IPS DF 4.7 (cell line): ENCODE results near the gene GSK3A.

Source experiments
- DNase-seq: peaks from one replicate; pipeline ENCODE4 v3.0.0-alpha.2; 2013; ENCODE audit warnings: low spot score; ENCODE audit errors: extremely low read depth

GSK3A gene

DNA sequence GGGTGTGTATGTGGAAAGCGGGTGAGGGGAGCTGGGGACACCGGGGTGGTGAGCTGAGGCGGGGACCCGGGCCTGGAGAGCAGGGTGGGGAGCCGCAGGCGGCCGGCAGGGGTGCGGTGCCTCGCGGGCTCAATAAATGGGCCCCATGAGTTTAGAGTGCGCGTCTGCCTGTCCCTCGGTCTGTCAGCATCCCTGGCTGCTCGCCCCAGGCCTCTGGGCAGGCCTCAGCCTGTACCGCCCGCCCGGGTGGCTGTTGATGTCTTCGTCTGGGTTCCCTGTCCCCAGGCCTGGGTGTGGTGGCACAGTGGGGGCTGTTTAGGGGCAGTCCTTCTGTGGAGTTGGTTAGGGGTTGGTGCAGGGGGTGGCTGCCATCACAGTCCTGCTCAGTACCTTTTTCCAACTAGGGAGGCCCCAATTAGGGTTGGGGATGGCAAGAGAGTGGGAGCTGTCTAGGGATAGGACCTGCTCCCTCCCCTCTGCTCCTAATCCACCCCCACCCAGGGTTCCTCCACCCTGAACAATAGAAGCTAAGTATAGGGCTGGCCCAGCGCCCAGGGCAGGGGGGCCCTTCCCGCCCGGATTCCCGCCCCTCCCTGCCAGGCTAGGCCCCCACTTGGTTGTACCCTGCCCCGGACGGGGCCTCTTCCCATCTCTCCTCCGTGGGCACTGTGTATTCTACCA, 38.9 kb upstream of the GSK3A start:
- no peak for DNase-seq

DNA sequence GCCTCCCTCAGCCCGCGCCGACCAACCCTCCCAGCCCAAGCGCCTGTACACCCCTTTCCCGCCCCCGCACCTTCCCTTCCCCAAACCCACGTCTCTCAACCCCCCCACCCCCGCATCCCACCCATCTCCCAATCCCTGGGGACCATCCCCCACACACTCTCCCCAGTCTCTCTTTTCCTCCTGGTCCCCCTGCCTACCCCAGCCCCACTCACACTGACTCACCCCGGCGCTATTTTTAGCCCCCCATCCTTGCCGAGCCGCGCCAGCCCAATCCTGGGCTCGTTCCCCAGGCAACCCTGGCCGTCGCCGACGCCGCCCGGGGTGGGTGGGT, 38.4 kb upstream of the GSK3A start:
- DNase-seq = no peak

DNA sequence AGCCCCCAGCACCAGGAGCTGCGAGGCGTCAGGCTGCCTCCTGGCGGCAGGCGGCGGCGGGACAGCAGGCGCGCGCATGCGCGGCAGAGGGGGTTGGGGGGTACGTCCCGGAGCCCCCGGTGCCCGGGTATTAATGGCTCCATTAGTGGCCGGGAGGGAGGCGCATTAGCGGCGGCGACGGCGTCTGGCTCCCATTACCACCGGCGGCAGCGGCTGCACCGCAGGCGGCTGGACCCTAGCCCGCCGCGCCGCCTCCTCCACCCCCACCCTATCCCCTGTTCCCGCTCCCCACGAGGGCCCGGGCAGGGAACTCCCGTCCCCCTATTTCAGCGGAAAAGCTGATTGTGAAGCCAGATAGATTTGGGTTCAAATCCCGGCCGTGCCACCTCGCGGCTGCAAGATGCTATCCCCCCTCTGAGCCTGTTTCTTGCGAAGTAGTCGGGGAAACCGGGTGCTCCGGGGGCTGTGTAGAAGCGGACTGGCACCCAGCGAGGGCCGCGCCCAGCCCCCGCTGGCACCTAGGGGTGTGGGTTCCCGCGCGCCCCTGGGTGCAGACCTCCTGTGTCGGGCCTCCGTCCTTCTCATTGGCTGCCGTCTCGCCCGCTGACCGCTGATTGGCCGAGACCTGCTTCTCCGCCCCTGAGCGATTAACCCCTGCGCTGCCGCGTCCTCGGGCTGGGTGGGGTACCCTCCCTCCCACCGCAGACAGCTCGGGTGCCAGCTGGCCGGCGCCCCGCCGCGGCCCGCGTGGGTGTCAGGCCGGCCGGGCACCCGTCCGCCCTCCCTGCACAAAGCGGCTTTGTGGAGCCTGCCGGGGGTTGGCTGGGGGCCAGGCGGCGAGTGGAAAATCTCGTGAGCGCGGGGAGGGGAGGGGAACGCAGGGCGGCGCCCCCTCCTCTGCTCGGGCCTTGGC, 37.8 kb upstream of the GSK3A start:
- no peak for DNase-seq

DNA sequence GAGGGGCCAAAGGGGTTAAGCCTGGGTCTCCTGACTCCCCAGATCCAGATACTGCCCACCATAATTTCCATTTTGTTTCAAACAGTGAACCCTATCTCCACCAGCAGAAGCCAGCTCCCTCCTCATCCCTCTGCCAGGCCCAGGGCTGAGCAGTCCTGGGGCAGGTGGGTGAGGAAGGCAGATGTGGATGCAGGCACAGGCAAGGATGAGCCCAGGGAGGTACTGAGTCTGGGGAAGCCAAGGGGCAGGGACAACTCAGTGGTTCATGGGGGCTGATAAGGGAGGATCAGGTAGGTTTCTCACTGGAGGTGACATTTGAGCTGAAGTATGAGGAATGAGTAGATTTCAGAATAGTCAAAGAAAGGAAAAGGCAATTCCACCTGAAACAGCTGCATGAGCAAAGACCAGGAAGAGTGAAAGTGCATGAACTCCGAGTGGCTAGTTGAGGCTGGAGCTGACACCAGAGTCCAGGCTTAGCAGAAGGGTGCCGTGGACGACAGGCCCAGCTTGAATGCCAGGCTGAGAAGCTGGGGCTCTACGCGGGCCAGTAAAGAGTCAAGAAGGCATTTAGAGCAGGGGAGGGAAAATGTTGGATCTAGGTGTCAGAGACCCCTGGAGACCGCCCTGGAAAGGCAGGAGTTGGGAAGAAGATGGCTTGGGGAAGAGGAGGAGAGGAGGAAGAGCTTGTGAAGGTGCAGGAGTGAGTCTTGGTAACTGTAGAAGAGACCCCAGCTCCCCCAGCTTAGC, 36.9 kb upstream of the GSK3A start:
- DNase-seq = no peak

DNA sequence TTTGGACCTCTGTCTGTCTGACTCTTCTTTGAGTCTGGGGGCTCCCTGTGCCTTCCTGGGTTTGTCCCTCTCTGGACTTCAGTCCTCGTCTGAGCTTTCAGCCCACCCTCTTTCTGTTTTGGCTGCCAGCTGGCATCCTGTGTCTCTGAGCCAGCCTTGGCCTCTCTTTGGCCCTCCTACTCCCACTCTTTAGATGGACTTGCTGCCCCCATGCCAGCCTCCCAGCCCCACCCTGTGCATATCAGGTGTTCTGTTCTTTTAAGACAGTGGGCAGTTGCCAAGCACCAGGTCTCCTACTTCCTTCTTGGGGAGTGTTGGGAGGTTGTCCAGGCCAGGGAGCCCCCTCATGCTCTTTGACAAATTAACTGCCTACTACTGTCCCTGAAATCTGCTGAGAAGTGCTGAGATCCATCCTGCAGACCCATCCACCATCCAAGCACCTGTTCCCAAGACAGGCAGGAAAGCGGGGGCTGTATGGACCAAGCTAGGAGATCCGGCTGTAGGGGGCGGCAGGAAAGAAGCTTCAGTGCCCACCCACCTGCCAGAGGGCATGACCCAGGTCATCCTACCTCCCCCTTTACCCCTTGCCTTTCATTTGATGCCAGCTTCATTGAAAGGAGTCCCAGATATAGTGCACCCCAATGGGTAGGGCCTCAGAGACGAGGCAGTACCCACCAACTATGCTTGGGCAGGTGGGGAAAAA, 36.2 kb upstream of the GSK3A start:
- no peak for DNase-seq

DNA sequence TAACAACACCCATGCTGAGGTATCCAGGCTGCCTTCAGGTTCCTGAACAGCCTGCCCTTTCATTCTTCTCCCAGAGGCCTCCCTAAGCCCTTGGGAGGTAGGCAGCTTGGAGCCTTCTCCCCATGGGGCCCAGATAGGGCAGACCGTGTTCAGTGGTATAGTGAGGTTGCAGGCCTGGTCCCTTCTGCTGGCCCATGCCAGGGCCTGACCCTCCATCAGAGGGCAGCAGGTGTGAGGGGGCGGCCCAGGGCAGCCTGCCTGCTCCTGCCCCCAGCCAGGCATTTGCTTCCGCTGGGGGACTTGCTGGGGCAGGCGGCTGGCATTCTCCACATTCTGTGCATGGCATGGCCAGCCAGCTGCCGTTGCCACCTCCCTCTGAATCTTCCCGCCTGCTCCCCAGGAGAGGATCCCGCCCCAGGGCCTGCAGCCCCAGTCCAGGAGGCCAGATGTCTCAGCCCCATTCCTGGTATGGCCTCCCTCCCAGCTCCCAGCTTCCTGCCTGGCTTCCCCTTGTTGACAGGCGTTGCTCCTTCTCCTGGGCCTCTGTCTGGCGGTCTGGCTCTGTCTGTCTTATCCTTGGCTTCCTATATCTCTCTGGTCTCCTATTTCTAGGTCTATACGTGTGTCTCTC, 35.5 kb upstream of the GSK3A start:
- no peak for DNase-seq

DNA sequence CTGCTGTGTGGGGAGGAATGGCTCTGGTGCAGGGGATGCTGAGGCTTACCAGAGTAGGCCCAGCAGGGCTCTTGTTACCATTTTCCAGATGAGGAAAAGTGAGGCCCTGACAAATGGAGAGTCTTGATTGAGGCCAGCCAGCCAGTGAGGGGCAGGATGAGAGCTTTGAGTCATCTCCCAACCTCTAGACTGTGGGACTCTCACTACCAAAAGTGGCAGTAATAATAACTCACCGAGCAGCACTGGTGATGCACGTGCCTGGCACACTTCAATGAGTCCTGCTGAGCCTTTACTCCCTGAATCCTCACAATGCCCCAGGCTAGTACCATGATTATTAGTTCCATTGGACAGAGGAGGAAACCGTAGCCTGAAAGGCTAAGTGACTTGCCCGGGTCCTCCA, 34.4 kb upstream of the GSK3A start:
- DNase-seq = no peak

DNA sequence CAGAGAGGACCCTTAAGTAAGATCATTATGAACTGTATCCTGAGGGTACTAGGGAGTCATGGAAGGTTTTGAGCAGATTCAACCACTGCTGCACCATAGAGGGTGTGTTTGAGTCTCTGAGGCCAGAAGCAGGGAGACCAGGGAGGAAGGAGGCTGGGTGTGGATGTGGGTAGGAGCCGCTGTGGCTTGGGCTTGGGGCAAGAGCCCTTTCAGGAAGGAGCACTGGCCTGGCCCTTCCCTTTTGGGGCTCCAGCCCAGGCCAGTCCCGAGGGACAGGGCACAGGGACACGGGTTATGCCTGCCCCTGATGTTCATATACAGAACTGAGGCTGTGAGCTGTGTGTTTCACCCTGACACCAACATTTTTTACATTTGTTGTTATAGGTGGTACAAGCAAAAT, 33.9 kb upstream of the GSK3A start:
- DNase-seq = no peak

DNA sequence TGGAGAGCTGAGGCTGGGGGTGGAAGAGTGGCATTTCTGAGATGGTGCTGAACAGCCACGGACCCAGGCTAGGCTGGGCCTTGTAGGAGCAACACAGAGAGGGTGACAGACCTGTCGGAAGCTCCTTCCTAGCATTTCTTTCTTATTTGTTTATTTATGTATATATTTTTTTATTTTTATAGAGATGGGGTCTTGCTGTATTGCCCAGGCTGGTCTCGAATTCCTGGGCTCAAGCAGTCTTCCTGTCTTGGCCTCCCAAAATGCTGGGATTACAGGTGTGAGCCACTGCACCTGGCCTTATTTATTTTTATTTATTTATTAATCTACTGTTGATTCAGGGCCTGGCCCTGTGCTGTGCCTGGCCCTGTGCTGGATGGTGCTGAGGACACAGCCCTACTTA, 33.1 kb upstream of the GSK3A start:
- no peak for DNase-seq

DNA sequence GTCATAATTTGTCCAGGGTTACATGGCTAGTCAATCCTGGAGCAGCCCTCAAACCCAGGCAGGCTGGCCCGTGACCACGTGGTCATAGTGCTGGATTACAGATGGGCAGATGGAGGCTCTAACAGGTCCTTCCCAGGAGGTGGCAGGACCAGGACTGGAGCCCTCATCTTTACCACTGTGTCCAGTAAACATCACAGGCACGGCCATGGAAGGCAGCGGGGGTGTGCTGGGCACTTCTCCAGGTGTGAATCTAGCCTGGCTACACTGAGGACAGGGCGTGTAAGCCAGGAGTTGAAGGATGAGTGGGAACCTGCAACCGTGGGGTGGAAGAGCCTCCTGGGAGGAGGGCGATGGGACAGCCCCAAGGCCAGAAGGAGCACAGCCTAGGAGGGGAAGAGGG, 32.7 kb upstream of the GSK3A start:
- no peak for DNase-seq

DNA sequence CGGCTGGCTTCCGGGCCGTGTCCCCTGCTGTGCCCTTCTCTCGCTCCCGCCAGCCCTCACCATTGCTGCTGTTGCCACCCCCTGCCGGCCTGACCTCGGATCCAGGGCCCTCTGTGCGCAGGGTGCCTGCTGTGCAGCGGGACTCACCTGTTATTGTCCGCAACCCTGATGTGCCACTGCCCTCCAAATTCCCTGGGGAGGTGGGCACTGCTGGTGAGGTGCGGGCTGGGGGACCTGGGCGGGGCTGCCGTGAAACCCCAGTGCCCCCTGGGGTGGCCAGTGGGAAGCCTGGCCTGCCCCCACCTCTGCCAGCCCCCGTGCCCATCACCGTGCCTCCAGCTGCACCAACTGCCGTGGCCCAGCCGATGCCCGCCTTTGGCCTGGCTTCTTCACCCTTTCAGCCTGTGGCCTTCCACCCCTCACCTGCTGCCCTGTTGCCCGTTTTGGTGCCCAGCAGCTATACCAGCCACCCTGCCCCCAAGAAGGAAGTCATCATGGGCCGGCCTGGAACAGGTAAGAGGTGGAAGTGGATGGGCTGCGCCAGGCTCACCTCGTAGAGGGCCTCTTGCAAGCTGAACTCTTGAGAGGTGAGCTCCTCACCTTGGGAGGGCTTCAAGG, 31.8 kb upstream of the GSK3A start:
- DNase-seq = no peak

DNA sequence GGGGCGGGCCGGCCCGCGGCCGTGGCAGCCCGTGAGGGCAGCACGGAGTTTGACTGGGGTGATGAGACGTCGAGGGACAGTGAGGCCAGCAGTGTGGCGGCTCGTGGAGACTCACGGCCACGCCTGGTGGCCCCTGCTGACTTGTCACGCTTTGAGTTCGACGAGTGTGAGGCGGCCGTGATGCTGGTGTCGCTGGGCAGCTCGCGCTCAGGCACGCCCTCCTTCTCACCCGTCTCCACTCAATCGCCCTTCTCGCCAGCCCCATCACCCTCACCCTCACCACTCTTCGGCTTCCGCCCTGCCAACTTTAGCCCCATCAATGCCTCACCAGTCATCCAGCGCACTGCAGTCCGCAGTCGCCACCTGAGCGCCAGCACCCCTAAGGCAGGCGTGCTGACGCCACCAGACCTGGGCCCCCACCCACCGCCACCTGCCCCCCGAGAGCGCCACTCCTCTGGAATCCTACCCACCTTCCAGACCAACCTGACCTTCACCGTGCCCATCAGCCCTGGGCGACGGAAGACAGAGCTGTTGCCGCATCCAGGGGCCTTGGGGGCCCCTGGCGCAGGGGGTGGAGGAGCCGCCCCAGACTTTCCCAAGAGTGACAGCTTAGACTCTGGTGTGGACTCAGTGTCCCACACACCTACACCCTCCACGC, 31.1 kb upstream of the GSK3A start:
- no peak for DNase-seq

DNA sequence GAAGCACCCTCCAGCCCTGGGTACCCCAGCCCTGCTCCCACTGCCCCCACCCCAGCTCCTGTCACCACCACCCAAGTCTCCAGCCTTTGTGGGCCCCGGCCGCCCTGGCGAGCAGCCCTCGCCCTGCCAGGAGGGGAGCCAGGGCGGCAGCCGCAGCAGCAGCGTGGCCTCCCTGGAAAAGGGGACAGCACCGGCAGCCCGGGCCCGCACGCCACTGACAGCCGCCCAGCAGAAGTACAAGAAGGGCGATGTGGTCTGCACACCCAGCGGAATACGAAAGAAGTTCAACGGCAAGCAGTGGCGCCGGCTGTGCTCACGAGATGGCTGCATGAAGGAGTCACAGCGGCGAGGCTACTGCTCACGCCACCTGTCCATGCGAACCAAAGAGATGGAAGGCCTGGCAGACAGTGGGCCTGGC, 30.6 kb upstream of the GSK3A start:
- DNase-seq = no peak

DNA sequence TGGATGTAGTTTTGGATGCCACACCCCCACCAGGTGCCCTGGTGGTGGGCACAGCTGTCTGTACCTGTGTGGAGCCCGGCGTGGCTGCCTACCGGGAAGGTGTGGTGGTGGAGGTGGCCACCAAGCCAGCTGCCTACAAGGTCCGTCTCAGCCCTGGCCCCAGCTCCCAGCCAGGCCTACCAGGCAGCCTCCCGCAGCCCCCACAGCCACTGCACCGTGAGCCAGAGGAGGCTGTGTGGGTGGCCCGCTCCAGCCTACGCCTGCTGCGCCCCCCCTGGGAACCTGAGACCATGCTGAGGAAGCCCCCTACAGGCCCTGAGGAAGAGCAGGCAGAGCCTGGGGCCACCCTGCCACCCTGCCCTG, 30.1 kb upstream of the GSK3A start:
- DNase-seq = no peak

DNA sequence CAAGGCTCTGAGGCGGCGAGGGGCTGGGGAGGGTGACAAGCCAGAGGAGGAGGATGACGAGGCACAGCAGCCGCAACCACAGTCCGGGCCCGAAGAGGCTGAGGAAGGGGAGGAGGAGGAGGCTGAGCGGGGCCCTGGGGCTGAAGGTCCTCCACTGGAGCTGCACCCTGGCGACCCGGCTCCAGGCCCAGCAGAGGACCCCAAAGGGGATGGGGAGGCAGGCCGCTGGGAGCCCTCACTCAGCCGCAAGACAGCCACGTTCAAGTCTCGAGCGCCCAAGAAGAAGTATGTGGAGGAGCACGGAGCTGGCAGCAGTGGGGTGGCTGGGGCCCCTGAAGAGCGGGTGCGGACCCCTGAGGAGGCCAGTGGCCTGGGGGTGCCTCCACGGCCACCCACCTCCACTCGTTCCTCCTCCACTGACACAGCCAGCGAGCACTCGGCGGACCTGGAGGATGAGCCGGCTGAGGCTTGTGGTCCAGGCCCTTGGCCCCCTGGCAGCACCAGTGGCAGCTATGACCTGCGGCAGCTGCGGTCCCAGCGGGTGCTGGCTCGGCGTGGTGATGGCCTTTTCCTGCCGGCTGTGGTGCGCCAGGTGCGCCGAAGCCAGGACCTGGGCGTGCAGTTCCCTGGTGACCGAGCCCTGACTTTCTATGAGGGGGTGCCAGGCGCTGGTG, 29.6 kb upstream of the GSK3A start:
- DNase-seq = no peak

DNA sequence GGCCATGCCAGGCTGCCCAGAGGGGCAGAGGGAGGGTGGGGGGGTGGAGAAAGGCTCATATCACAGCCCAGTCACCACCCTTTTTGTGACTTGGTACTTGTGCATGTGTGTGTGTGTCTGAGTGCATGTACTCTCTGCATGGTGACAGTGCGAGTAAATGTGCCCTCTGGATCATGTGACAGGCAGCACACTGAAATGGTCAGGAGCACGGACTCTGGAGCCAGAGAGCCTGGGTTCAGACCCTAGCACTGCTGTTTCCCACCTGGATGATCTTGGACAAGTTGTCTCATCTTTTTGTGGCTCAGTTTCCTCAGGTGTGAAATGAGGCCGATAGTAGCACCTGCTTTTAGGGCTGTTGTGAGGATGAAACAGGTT, 28.6 kb upstream of the GSK3A start:
- DNase-seq = no peak

DNA sequence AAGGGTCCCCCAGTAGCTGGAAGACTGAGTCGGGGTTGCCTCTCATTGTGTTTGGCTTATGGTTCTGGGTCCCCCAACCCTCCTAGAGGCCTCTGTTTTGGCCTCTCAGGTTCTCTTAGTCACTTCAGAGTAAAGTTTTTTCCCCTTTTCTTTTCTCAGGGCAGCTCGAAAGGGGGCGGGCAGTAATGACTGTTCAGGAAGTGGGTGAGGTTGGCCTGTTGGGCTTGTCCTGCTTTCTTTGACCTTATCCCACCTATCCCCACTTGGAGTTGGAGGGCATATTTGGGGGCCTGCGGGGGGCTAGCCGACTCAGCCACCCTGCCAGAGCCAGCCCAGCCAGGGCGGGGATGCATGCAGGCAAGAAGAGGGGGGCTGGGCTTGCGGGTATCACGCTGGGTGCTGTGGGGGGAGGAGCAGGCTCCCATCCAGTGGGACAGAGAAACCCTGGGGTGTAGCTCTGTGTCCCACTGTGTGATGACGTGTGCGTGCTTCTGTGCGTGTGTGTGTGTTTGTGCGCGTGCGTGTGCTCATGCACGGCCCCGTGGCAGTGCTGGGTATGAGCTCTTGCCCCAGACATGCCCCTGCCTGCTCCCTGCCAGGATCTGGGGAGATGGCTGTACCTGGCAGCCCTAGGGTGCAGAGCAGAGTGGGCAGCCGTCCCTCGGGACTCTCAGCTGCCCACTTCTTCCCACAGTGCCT, 28.1 kb upstream of the GSK3A start:
- DNase-seq = no peak

DNA sequence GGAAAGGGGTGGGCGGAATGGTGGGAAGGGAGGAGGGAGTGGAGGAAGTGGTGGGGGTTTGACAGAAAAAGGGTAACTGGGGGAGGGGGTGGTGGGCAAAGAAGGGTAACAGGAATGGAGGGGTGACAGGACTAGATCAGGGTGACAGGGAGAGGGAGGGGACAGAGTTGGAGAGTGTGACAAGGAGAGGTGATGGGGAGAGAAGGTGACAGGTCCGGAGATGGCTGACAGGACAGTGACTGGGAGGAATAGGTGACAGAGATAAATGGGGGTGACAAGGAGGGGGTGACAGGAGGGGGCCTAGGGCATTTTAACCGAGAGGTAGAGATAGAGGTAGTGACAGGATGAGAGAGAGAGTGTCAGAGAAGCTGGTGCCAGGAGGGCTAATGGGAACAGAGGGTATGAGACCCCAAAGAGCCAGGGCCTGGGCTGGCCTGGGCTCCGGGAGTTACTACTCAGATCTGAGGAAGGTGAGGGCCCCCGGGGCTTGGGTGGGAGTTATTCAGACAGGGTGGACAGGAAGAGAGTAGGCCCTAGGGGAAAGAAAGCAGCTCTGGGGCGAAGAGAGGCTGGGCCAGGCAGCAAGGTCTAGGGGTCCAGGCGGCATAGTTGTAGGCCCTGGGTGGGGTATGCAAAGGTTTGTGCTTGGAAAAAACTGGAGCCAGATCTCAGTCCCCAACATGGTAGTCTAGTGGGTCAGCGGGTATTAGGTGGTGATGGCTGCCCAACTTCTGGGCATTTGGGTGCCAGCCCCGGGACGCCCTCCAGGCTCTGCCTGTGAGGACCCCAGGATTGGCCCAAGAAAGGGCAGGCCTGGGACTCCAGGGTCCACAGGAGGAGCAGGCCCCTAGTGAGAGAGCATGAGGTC, 27.3 kb upstream of the GSK3A start:
- no peak for DNase-seq
